ENCODE data around the gene HID1.

- TF ChIP-seq, protein P1, sequence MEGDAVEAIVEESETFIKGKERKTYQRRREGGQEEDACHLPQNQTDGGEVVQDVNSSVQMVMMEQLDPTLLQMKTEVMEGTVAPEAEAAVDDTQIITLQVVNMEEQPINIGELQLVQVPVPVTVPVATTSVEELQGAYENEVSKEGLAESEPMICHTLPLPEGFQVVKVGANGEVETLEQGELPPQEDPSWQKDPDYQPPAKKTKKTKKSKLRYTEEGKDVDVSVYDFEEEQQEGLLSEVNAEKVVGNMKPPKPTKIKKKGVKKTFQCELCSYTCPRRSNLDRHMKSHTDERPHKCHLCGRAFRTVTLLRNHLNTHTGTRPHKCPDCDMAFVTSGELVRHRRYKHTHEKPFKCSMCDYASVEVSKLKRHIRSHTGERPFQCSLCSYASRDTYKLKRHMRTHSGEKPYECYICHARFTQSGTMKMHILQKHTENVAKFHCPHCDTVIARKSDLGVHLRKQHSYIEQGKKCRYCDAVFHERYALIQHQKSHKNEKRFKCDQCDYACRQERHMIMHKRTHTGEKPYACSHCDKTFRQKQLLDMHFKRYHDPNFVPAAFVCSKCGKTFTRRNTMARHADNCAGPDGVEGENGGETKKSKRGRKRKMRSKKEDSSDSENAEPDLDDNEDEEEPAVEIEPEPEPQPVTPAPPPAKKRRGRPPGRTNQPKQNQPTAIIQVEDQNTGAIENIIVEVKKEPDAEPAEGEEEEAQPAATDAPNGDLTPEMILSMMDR (conservative IDR thresholded peaks at IDR 0.05; ENCODE audit: low read depth in 2 of 2) = no peak
- TF ChIP-seq EZH2 (IDR thresholded peaks at IDR 0.05; ENCODE audit: low read depth, unreplicated experiment) = no peak
Measured at GRCh38 chr17:74950207-74950606, 22.4 kb downstream of the HID1 start.

Measured in GM23338 (cell line).